GM12865 (cell line): Measurements from ENCODE around the gene HES1.
"Not testable (repeated sequence)": the region's sequence is repeated elsewhere in the genome, so short reads cannot be mapped to it uniquely, and the experiment has no call there.

Experiments used
- DNase-seq: peaks from one replicate; pipeline ENCODE4 v3.0.0; 2010; ENCODE audit warnings: low read depth
- H3K4me3 ChIP-seq: 2 replicates; pipeline ENCODE4 v1.5.1; 2011; ENCODE audit warnings: mild to moderate bottlenecking, low read depth, low read length, control low read depth
- TF ChIP-seq, protein P1 (sequence below): IDR thresholded peaks from 2 replicates; pipeline ENCODE4 v1.5.1; 2011; ENCODE audit warnings: low read length, control low read depth, low read depth, inconsistent platforms; ENCODE audit not compliant: insufficient read depth; ENCODE audit errors: missing control alignments

Gene HES1

GRCh38 chr3:194090716-194091115 is 45.2 kb upstream of the HES1 start:
- no peak overlapping the region for H3K4me3 ChIP-seq
- no peak for DNase-seq
- TF ChIP-seq, protein P1, sequence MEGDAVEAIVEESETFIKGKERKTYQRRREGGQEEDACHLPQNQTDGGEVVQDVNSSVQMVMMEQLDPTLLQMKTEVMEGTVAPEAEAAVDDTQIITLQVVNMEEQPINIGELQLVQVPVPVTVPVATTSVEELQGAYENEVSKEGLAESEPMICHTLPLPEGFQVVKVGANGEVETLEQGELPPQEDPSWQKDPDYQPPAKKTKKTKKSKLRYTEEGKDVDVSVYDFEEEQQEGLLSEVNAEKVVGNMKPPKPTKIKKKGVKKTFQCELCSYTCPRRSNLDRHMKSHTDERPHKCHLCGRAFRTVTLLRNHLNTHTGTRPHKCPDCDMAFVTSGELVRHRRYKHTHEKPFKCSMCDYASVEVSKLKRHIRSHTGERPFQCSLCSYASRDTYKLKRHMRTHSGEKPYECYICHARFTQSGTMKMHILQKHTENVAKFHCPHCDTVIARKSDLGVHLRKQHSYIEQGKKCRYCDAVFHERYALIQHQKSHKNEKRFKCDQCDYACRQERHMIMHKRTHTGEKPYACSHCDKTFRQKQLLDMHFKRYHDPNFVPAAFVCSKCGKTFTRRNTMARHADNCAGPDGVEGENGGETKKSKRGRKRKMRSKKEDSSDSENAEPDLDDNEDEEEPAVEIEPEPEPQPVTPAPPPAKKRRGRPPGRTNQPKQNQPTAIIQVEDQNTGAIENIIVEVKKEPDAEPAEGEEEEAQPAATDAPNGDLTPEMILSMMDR = no peak

GRCh38 chr3:194091141-194091540 is 44.8 kb upstream of the HES1 start:
- no peak for DNase-seq
- H3K4me3 ChIP-seq = no peak overlapping the region
- TF ChIP-seq, protein P1 = no peak

DNA sequence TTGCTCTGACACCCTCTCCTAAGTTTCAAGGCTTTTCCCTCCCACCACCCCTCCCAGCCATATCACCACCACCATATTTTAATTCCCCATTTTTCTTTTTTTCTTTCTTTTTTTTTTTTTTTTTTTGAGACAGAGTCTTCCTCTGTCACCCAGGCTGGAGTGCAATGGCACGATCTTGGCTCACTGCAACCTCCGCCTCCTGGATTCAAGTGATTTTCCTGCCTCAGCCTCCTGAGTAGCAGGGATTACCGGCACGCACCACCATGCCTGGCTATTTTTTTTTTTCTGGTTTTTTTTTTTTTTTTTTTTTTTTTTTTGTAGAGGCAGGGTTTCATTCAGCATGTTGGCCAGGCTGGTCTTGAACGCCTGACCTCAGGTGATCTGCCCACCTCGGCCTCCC is 44.1 kb upstream of the HES1 start:
- not testable (repeated sequence) for DNase-seq, H3K4me3 ChIP-seq

GRCh38 chr3:194092881-194093301 is 43.1 kb upstream of the HES1 start:
- H3K4me3 ChIP-seq = no peak overlapping the region
- TF ChIP-seq, protein P1 = no peak

GRCh38 chr3:194093842-194094241 is 42.1 kb upstream of the HES1 start:
- DNase-seq = no peak
- H3K4me3 ChIP-seq = no peak overlapping the region
- TF ChIP-seq, protein P1 = no peak

More at GRCh38 chr3:194092881-194093301, 43.1 kb upstream of the HES1 start:
- DNase-seq = no peak

GRCh38 chr3:194095464-194095863 is 40.5 kb upstream of the HES1 start:
- DNase-seq = no peak

GRCh38 chr3:194095902-194096301 is 40.0 kb upstream of the HES1 start:
- no peak for DNase-seq
- TF ChIP-seq, protein P1 = no peak
- H3K4me3 ChIP-seq = no peak overlapping the region

More at GRCh38 chr3:194095464-194095863, 40.5 kb upstream of the HES1 start:
- TF ChIP-seq, protein P1 = no peak
- H3K4me3 ChIP-seq = no peak overlapping the region
